ENCODE results near the gene ARHGEF16.

The ARHGEF16 gene

GRCh38 chr1:3432306-3432705, 22.2 kb upstream of the ARHGEF16 start:
- no peak for TF ChIP-seq CTCF (IDR thresholded peaks at IDR 0.05; ENCODE audit: insufficient read depth, low read depth, low read length, missing control alignments)
- no peak for DNase-seq (ENCODE audit: low read depth)
- no peak overlapping the region for H3K4me3 ChIP-seq (ENCODE audit: low read depth, low read length)

- no peak for DNase-seq (ENCODE audit: low read depth)
- no peak for TF ChIP-seq CTCF (IDR thresholded peaks at IDR 0.05; ENCODE audit: insufficient read depth, low read depth, low read length, missing control alignments)
Observed at GRCh38 chr1:3433076-3433475, 21.4 kb upstream of the ARHGEF16 start.

GRCh38 chr1:3433596-3434320, 20.7 kb upstream of the ARHGEF16 start:
- TF ChIP-seq CTCF (IDR thresholded peaks at IDR 0.05; ENCODE audit: insufficient read depth, low read depth, low read length, missing control alignments): no peak
- H3K4me3 ChIP-seq (ENCODE audit: low read depth, low read length): no peak overlapping the region
- no peak for DNase-seq (ENCODE audit: low read depth)

More at GRCh38 chr1:3433076-3433475, 21.4 kb upstream of the ARHGEF16 start:
- no peak overlapping the region for H3K4me3 ChIP-seq (ENCODE audit: low read depth, low read length)

- no peak for TF ChIP-seq CTCF (IDR thresholded peaks at IDR 0.05; ENCODE audit: insufficient read depth, low read depth, low read length, missing control alignments)
- no peak overlapping the region for H3K4me3 ChIP-seq (ENCODE audit: low read depth, low read length)
- no peak for DNase-seq (ENCODE audit: low read depth)
Observed at GRCh38 chr1:3434406-3435110, 19.9 kb upstream of the ARHGEF16 start.

GRCh38 chr1:3435666-3436065, 18.8 kb upstream of the ARHGEF16 start:
- TF ChIP-seq CTCF (IDR thresholded peaks at IDR 0.05; ENCODE audit: insufficient read depth, low read depth, low read length, missing control alignments): no peak
- H3K4me3 ChIP-seq (ENCODE audit: low read depth, low read length): no peak overlapping the region
- DNase-seq (ENCODE audit: low read depth): no peak

GRCh38 chr1:3436451-3436850, 18.0 kb upstream of the ARHGEF16 start:
- DNase-seq (ENCODE audit: low read depth): no peak
- no peak overlapping the region for H3K4me3 ChIP-seq (ENCODE audit: low read depth, low read length)
- TF ChIP-seq CTCF (IDR thresholded peaks at IDR 0.05; ENCODE audit: insufficient read depth, low read depth, low read length, missing control alignments): no peak
